IMR-90 (cell line): Measurements from ENCODE around the gene MCF2L. TPM values are rescaled to one million over a fixed set of nuclear protein-coding genes. Genes with fewer than 3 reads are reported as not detected.

ENCODE experiments used
- ATAC-seq: fragments of 200-7000 bp; cut with Tn5 transposase; 2 replicates; pipeline ENCODE4 v1.9.1; 2020; ENCODE audit warnings: low read depth, mild to moderate bottlenecking, moderate library complexity
- BruUV-seq: library from RNA; stranded (reverse); fragments of 400-500 nt; replicated peaks from 2 replicates; lab custom pipeline; 2021; lab: Mats Ljungman, UMichigan
- CTCF ChIA-PET: fragments of 300-600 bp; formaldehyde crosslinking; extraction: SDS; loops from one replicate; lab custom pipeline; 2021; ENCODE audit warnings: antibody characterized with exemption; lab: Yijun Ruan, JAX
- POLR2A ChIA-PET: fragments of 300-600 bp; sonication (Branson Sonifier 250); formaldehyde crosslinking; loops from one replicate; lab custom pipeline; 2022; ENCODE audit warnings: antibody characterized with exemption; ENCODE audit not compliant: unreplicated experiment; lab: Charles Lee
- DNase-seq: peaks from one replicate; pipeline ENCODE4 v3.0.0; 2013
- H2AFZ ChIP-seq: replicated peaks from 2 replicates; pipeline ENCODE3; 2013; ENCODE audit warnings: low read length, mild to moderate bottlenecking; ENCODE audit not compliant: poor library complexity
- H2AK5ac ChIP-seq: 2 replicates; pipeline ENCODE4 v1.6.1; 2013; ENCODE audit warnings: low read depth, low read length, inconsistent platforms
- H2AK9ac ChIP-seq: replicated peaks from 2 replicates; pipeline ENCODE3; 2013; ENCODE audit warnings: mild to moderate bottlenecking, low read depth, low read length, moderate library complexity; ENCODE audit not compliant: poor library complexity
- H2BK120ac ChIP-seq: 2 replicates; pipeline ENCODE4 v1.6.1; 2013; ENCODE audit warnings: low read depth, low read length, inconsistent platforms
- H2BK15ac ChIP-seq: 3 replicates; pipeline ENCODE4 v1.6.1; 2013; ENCODE audit warnings: low read depth, low read length, inconsistent platforms
- H2BK20ac ChIP-seq: 2 replicates; pipeline ENCODE4 v1.6.1; 2013; ENCODE audit warnings: low read depth, mild to moderate bottlenecking, inconsistent platforms, low read length, moderate library complexity
- H2BK5ac ChIP-seq: 2 replicates; pipeline ENCODE4 v1.6.1; 2013; ENCODE audit warnings: mild to moderate bottlenecking, low read depth, low read length, inconsistent platforms; ENCODE audit not compliant: poor library complexity, severe bottlenecking
- H3K14ac ChIP-seq: replicated peaks from 2 replicates; pipeline ENCODE4 v1.6.1; 2013; ENCODE audit warnings: low read depth, low read length, inconsistent platforms
- H3K18ac ChIP-seq: 2 replicates; pipeline ENCODE4 v1.6.1; 2013; ENCODE audit warnings: low read depth, low read length, control low read depth
- H3K23ac ChIP-seq: 2 replicates; pipeline ENCODE4 v1.6.1; 2013; ENCODE audit warnings: low read depth, low read length, inconsistent platforms
- H3K27ac ChIP-seq: 2 replicates; pipeline ENCODE4 v1.5.1; 2013; ENCODE audit warnings: mild to moderate bottlenecking, control low read depth, low read length; ENCODE audit not compliant: insufficient read depth
- H3K27me3 ChIP-seq: 2 replicates; pipeline ENCODE4 v1.6.1; 2013; ENCODE audit warnings: low read length; ENCODE audit not compliant: control insufficient read depth, insufficient read depth
- H3K36me3 ChIP-seq: 2 replicates; pipeline ENCODE4 v1.6.1; 2013; ENCODE audit warnings: low read length, mixed read lengths; ENCODE audit not compliant: control insufficient read depth, insufficient read depth
- H3K4ac ChIP-seq: 2 replicates; pipeline ENCODE4 v1.6.1; 2013; ENCODE audit warnings: low read depth, low read length, inconsistent platforms
- H3K4me1 ChIP-seq: 2 replicates; pipeline ENCODE4 v1.6.1; 2013; ENCODE audit warnings: low read length, mixed read lengths; ENCODE audit not compliant: control insufficient read depth, insufficient read depth
- H3K4me2 ChIP-seq: 2 replicates; pipeline ENCODE4 v1.6.1; 2013; ENCODE audit warnings: low read depth, mild to moderate bottlenecking, control low read depth, low read length, moderate library complexity
- H3K4me3 ChIP-seq: 2 replicates; pipeline ENCODE4 v1.5.1; 2013; ENCODE audit warnings: low read depth, mild to moderate bottlenecking, control low read depth, low read length, moderate library complexity; ENCODE audit not compliant: insufficient read depth
- H3K56ac ChIP-seq: 2 replicates; pipeline ENCODE4 v1.6.1; 2013; ENCODE audit warnings: low read length, inconsistent platforms; ENCODE audit not compliant: insufficient read depth; ENCODE audit errors: extremely low read depth
- H3K79me1 ChIP-seq, 2 experiments: 2 replicates each; pipeline ENCODE4 v1.6.1; 2013; ENCODE audit warnings: low read length in 2 of 2, inconsistent platforms in 1 of 2, low read depth in 1 of 2
- H3K9ac ChIP-seq: 2 replicates; pipeline ENCODE4 v1.6.1; 2013; ENCODE audit warnings: low read depth, low read length, control low read depth
- H3K9me1 ChIP-seq: 2 replicates; pipeline ENCODE4 v1.6.1; 2013; ENCODE audit warnings: low read length, inconsistent platforms; ENCODE audit not compliant: insufficient read depth
- H3K9me3 ChIP-seq: 2 replicates; pipeline ENCODE4 v1.6.1; 2013; ENCODE audit warnings: low read length; ENCODE audit not compliant: control insufficient read depth, insufficient read depth
- H4K20me1 ChIP-seq: 2 replicates; pipeline ENCODE4 v1.6.1; 2013; ENCODE audit warnings: low read length, inconsistent platforms; ENCODE audit not compliant: insufficient read depth
- H4K5ac ChIP-seq: 2 replicates; pipeline ENCODE4 v1.6.1; 2013; ENCODE audit warnings: mild to moderate bottlenecking, low read depth, low read length, control low read depth
- H4K8ac ChIP-seq, 2 experiments: 2 replicates each; pipeline ENCODE4 v1.6.1; 2013; ENCODE audit warnings: low read depth in 2 of 2, low read length in 2 of 2, control low read depth in 1 of 2, inconsistent platforms in 1 of 2
- H4K91ac ChIP-seq: 2 replicates; pipeline ENCODE4 v1.6.1; 2013; ENCODE audit warnings: low read depth, low read length, inconsistent platforms; ENCODE audit not compliant: insufficient read depth
- BHLHE40 ChIP-seq: fragments of 150-350 bp; IDR thresholded peaks from 2 replicates; pipeline ENCODE4 v1.6.1; 2016; ENCODE audit warnings: mild to moderate bottlenecking, low read depth, low read length
- CEBPB ChIP-seq: IDR thresholded peaks from 2 replicates; pipeline ENCODE4 v1.6.1; 2012; ENCODE audit warnings: low read depth, low read length, improper control_type of control experiment
- CHD1 ChIP-seq: IDR thresholded peaks from 2 replicates; pipeline ENCODE4 v1.6.1; 2012; ENCODE audit warnings: low read depth, low read length, improper control_type of control experiment
- FOS ChIP-seq: fragments of 150-350 bp; IDR thresholded peaks from 2 replicates; pipeline ENCODE4 v1.6.1; 2016; ENCODE audit warnings: low read depth, low read length
- MAFK ChIP-seq: IDR thresholded peaks from 2 replicates; pipeline ENCODE4 v1.6.1; 2012; ENCODE audit warnings: low read depth, low read length, improper control_type of control experiment
- MAZ ChIP-seq: IDR thresholded peaks from 2 replicates; pipeline ENCODE4 v1.6.1; 2012; ENCODE audit warnings: low read depth, mild to moderate bottlenecking, low read length, improper control_type of control experiment, moderate library complexity, borderline replicate concordance
- MXI1 ChIP-seq: IDR thresholded peaks from 2 replicates; pipeline ENCODE4 v1.6.1; 2012; ENCODE audit warnings: low read depth, mild to moderate bottlenecking, low read length, moderate library complexity, borderline replicate concordance
- NFE2L2 ChIP-seq: fragments of 150-350 bp; IDR thresholded peaks from 2 replicates; pipeline ENCODE4 v1.6.1; 2016; ENCODE audit warnings: low read depth, mild to moderate bottlenecking, low read length
- POLR2A ChIP-seq: IDR thresholded peaks from 2 replicates; pipeline ENCODE4 v1.6.1; 2012; ENCODE audit warnings: mild to moderate bottlenecking, low read depth, low read length
- RAD21 ChIP-seq: IDR thresholded peaks from 2 replicates; pipeline ENCODE4 v1.6.1; 2012; ENCODE audit warnings: low read length, improper control_type of control experiment
- RCOR1 ChIP-seq: IDR thresholded peaks from 2 replicates; pipeline ENCODE4 v1.6.1; 2012; ENCODE audit warnings: mild to moderate bottlenecking, low read length, improper control_type of control experiment; ENCODE audit not compliant: insufficient replicate concordance
- RFX5 ChIP-seq: IDR thresholded peaks from 2 replicates; pipeline ENCODE4 v1.8.0; 2012; ENCODE audit warnings: low read depth, mild to moderate bottlenecking, low read length, moderate library complexity
- SMC3 ChIP-seq: fragments of 150-350 bp; IDR thresholded peaks from 2 replicates; pipeline ENCODE4 v1.6.1; 2016; ENCODE audit warnings: low read depth, mild to moderate bottlenecking, antibody characterized with exemption, low read length, moderate library complexity
- WGBS, 2 experiments: methylation state at CpG; one replicate each; pipeline versions ENCODE4 v1.1.5 to v1.1.7; 2013; ENCODE audit warnings: missing lambda C conversion rate in 2 of 2; ENCODE audit not compliant: insufficient read length in 1 of 2; ENCODE audit errors: extremely low coverage in 2 of 2; 5-methylcytosine and 5-hydroxymethylcytosine counted together
- dilution Hi-C: fragments of 300-500 bp; cut with HindIII; formaldehyde crosslinking; loops from one replicate; pipeline ENCODE4 v1.14.3; 2018; ENCODE audit warnings: low sequenced_read_pairs; ENCODE audit not compliant: unreplicated experiment
- in situ Hi-C: fragments of 300-500 bp; cut with MboI; formaldehyde crosslinking; loops from 3 replicates; pipeline ENCODE4 v1.14.3; 2019; ENCODE audit warnings: low sequenced_read_pairs, inconsistent platforms, mixed read lengths
- intact Hi-C: fragments of 100-400 bp; cut with micrococcal nuclease; formaldehyde crosslinking; loops from 2 replicates; pipeline ENCODE4 v1.10.0; 2022
- polyA plus RNA-seq, 3 experiments: library from polyadenylated mRNA; depleted of rRNA; stranded (reverse); fragments of >200 nt; gene quantifications; 2 replicates each; pipeline ENCODE4 v1.2.3, GENCODE V29; 2012; ENCODE audit warnings: low replicate concordance in 1 of 3
- total RNA-seq: library from RNA; depleted of rRNA; stranded (reverse); fragments of >200 nt; gene quantifications from 2 replicates; pipeline ENCODE4 v1.2.3, GENCODE V29; 2012
- TF ChIP-seq, protein P1 (sequence below): fragments of 150-350 bp; IDR thresholded peaks from 2 replicates; pipeline ENCODE4 v1.6.1; 2016; ENCODE audit warnings: low read depth, mild to moderate bottlenecking, low read length, moderate library complexity, borderline replicate concordance
- TF ChIP-seq, protein P2 (sequence below): fragments of 150-350 bp; IDR thresholded peaks from 2 replicates; pipeline ENCODE4 v1.6.1; 2017; ENCODE audit warnings: mild to moderate bottlenecking, antibody characterized with exemption, low read length, low read depth
- TF ChIP-seq, protein P3 (sequence below): conservative IDR thresholded peaks from 2 replicates; pipeline ENCODE4 v1.5.1; 2012; ENCODE audit warnings: mild to moderate bottlenecking, low read depth, low read length, improper control_type of control experiment

The MCF2L gene
- total and polyA plus RNA-seq, 2 of the 4 experiments (the other 2 are of a cell fraction) = 0.18 TPM; not detected in 1

DNA sequence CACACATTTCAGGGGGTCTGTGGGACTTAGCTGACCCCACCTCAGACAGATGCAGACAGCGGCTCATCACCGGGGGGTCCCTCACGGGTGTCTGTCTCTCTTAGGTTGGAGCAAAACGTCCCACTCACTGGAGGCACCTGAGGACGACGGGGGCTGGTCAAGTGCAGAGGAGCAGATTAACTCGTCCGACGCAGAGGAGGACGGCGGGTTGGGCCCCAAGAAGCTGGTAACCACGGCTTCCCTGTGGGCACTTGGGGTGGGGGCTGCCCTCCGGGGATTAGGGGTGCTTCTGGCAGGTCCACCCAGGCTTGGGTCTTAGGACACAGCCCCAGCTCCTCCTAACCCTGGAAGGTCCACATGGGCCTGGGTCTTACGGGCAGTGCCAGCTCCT lies 125.4 kb downstream of the MCF2L start:
- Histone ChIP-seq H2BK5ac (no peak overlapping the region), H3K56ac (no peak overlapping the region), H3K23ac (no peak overlapping the region), H2AK9ac (no peak overlapping the region), H3K27ac (no peak overlapping the region), H2BK15ac (no peak overlapping the region), H3K18ac (no peak overlapping the region), H3K9me1 (no peaks in the 10 kb centered on the region), H3K9ac (no peak overlapping the region), H4K8ac (no peak overlapping the region), H4K5ac (no peak overlapping the region), H2AFZ (no peak overlapping the region), H3K4me2 (no peak overlapping the region), H3K4ac (no peak overlapping the region), H2BK120ac (no peak overlapping the region), H4K20me1 (no peaks in the 10 kb centered on the region), H2BK20ac (no peak overlapping the region), H3K4me3 (no peak overlapping the region), H4K91ac (no peak overlapping the region), H3K36me3 (no peaks in the 10 kb centered on the region), H3K14ac (no peak overlapping the region), H2AK5ac (no peak overlapping the region), H3K79me1 (no peaks in the 10 kb centered on the region), H3K27me3 (peaks cover 44% of the 10 kb centered on the region), H3K4me1 (0 out of 2 replicates have a peak, but pooled peaks cover 4% of the 10 kb centered on the region), H3K9me3 (no peaks in the 10 kb centered on the region)
- DNase-seq = no peak
- BruUV-seq = no TSS peak
- dilution Hi-C loops (no loop called here), intact Hi-C loops (no loop called here), in situ Hi-C loops (no loop called here)
- ChIA-PET CTCF (no interaction called here), POLR2A (no interaction called here)
- TF ChIP-seq NFE2L2 (no peak), FOS (no peak), MAFK (no peak), RAD21 (no peak), CHD1 (no peak), SMC3 (no peak), BHLHE40 (no peak), CEBPB (no peak), POLR2A (no peak), RFX5 (no peak), MXI1 (no peak), MAZ (no peak), RCOR1 (no peak)
- TF ChIP-seq, protein P1, sequence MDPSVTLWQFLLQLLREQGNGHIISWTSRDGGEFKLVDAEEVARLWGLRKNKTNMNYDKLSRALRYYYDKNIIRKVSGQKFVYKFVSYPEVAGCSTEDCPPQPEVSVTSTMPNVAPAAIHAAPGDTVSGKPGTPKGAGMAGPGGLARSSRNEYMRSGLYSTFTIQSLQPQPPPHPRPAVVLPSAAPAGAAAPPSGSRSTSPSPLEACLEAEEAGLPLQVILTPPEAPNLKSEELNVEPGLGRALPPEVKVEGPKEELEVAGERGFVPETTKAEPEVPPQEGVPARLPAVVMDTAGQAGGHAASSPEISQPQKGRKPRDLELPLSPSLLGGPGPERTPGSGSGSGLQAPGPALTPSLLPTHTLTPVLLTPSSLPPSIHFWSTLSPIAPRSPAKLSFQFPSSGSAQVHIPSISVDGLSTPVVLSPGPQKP = no peak
- TF ChIP-seq, protein P2, sequence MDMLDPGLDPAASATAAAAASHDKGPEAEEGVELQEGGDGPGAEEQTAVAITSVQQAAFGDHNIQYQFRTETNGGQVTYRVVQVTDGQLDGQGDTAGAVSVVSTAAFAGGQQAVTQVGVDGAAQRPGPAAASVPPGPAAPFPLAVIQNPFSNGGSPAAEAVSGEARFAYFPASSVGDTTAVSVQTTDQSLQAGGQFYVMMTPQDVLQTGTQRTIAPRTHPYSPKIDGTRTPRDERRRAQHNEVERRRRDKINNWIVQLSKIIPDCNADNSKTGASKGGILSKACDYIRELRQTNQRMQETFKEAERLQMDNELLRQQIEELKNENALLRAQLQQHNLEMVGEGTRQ = no peak
- TF ChIP-seq, protein P3, sequence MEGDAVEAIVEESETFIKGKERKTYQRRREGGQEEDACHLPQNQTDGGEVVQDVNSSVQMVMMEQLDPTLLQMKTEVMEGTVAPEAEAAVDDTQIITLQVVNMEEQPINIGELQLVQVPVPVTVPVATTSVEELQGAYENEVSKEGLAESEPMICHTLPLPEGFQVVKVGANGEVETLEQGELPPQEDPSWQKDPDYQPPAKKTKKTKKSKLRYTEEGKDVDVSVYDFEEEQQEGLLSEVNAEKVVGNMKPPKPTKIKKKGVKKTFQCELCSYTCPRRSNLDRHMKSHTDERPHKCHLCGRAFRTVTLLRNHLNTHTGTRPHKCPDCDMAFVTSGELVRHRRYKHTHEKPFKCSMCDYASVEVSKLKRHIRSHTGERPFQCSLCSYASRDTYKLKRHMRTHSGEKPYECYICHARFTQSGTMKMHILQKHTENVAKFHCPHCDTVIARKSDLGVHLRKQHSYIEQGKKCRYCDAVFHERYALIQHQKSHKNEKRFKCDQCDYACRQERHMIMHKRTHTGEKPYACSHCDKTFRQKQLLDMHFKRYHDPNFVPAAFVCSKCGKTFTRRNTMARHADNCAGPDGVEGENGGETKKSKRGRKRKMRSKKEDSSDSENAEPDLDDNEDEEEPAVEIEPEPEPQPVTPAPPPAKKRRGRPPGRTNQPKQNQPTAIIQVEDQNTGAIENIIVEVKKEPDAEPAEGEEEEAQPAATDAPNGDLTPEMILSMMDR = no peak
- WGBS, 2 experiments = 67% methylated on average over 4 of the region's 14 CpGs; no CpG with 5 or more reads in 1 of the 2 experiments
- ATAC-seq = no peak
